Stimulated activated CD8-positive, alpha-beta memory T cell treated with anti-CD3 and anti-CD28 coated beads, Interleukin-4, amount 100 ng/mL, for 24 hours (primary cell): ENCODE results near the gene EIF2AK2.

ENCODE experiments used
- DNase-seq: peaks from one replicate; pipeline ENCODE4 v3.0.0-alpha.2; 2020; ENCODE audit warnings: low read depth

EIF2AK2 gene

DNA sequence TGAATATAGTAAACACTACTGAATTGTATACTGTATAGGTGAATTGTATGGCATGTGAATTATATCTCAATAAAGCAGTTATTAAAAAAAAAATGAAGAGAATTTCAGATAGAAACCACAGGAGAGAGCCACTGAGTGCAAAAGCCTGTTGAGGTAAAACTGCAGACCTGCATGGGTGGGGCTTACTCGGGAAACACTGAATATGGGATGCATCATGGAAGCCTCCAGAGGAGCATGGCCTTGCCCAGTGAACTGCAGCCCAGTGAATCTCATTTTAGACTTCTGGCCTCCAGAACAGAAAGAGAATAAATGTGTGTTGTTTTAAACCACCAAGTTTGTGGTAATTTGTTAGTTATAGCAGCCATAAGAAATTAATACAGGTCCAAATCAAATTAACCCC, 56.7 kb downstream of the EIF2AK2 start:
- DNase-seq, result no peak

DNA sequence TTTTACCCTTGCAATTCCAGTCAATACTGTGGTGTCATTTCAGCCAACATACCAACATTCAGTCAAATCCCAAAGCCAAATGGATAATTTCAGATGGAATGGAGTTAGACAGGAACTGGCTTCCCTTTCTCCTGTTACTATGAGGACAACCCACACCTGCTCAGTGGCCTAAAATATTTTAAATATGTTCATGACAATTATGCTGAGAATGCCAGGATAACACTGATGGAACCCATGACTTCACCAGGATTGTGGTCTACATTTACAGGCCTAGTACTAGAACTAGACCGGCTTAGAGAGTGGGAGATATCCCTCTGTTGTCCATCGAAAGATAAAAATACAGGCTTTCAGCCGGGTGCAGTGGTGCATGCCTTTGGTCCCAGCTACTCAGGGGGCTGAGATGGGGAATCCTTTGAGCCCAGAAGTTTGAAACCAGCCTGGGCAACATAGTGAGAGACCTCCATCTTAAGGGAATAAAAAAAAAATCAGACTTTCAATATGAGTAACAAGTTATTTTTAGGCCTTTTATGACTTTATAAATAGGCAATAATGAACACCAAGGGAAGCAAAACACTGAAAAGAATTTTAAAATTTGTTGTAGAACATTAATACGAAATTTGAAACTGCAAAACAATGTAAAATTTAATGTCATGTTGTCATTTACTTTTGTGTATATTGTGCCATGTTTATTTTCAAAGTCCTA, 58.2 kb downstream of the EIF2AK2 start:
- no peak for DNase-seq

DNA sequence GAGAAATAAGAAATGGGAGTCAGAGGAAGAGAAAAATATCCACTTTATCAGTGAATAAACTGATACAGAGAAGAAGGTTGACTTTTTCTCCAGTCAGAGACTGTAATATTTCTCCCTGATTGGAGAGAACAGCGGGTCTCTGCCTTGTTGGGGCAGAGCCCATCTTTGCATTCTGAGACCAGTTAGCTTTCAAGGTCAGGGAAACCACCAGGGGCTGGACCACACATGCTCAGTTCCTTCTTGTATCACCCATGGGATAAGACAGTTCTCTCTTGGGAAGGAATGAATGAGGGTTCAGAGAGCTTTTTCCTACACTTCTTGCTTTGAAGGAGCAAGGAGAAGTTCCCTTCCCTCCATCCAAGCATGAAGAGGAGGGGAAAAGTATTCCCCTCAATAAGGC, 60.2 kb downstream of the EIF2AK2 start:
- no peak for DNase-seq

DNA sequence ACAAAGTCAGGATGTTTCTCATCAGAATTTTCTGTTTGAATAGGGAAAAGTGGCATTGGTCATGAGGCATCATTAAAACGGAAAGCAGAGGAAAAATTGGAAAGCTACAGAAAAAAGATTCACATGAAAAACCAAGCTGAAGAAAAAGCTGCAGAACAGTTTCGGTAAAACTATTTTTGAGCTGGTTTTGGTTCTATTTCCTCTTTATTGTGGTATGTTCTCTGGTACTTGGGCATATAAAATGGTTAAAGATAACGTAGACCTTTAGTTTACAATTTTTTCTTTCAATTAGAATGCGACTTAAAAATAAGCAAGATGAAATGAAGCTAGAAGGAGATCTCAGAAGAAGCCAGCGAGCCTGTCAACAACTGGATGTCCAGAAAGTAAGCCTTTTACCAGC, 64.9 kb downstream of the EIF2AK2 start:
- DNase-seq, result no peak

DNA sequence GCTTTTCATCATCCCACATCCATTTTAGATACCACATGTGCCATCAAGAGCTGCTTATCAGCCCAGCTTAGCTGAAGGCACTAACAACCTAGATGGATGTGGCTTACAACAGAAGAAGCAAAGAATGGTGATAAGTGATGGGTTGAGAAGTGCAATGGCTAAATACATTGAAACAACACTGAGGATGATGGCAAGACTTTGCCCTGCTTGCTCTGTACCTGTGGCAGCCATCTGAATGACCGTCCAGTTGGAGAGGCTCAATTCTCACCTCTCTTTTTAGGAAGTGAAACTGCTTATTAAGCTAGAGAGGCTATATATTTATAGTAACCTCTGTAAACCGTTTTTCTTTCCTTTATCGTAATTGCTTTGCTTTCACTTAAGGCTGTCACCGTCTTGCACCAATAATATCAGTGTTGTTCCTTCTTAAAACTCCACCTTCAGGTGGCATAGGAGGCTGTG, 66.7 kb downstream of the EIF2AK2 start:
- DNase-seq, result no peak

DNA sequence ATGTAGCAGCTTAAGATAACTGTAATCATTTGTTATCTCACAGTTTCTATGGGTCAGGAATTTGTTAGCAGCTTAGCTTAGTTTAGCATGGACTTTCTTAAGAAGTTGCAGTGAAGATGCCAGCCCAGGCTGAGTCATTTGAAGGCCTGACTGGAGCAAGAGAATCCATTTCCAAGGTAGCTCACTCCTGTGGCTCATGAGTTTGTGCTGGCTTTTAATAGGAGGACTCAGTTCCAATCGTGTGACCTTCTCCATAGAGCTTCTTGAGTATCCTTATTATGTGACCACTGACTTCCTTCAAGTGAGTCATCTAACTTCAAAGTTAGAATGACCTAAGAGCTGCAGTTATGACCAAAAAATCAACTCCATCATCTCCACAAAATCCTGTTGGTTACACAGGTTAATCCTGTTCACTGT, 71.0 kb downstream of the EIF2AK2 start:
- DNase-seq, result no peak

DNA sequence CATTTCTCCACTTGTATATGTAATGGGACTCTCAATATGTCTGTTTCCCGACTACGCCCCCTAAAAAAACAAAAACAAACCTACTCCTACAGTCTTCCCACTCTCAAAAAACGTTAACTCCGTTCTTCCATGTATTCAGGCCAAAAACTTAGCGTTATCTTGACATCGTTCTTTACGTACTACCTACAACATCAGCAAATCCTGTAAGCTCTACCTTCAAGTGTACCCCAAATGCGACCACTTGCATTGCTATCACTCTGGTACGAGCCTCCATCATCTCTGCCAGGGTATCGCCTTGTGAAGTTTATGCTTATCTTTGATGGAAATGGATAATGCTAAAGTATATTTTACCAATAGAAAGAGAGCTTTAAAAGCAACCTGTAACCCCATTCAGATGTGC, 72.0 kb downstream of the EIF2AK2 start:
- DNase-seq, result no peak

DNA sequence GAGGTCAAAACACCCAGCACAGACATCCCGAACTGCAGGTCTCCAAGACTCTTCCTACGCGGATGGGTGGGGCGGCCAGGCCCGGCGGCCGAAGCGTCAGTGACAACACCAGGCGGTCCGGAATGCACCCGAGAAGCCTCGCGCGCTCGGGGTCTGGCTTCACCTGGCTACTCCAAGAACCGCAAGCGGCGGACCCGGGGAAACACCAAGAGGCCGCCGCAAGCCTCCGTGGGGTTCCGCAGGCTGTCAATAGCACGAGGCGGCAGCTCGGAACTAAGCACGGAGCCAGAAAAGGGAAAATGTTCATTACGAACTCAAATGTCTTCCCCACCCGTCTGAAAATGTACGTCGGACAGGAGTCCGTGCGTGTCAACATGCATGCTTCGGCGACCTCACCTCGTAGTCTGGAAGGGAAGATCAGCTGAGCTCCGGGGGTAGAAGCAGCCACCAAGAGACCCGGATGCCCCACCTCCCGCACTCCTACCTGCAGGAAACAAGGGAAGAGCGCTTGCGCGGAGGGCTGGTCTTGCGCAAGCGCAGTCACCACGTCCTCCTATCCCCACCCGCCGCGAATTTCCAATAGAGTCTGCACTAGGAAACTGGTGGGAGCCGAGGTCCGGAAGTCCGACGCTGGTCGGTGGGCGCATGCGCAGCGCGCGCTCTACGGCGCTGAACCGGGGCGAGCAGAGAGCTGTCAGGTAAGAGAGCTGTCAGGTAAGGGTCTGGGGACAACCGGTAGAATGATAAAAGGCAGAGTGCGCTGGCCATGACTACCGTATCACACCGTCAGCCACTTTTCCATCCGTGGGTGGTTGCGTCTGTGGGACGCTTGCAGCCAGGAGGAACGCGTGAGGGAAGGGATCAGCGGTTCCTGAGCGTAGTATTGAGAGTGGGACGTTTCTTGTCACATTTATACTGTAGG, 72.6 kb downstream of the EIF2AK2 start, which contains the start of the genes GPATCH11 and HEATR5B:
Gene GPATCH11, plus strand, starts transcription at position 646 of the 922 bp plus-strand sequence. CDS start 3,864 bp downstream, outside the sequence.
Gene HEATR5B, minus strand, starts transcription at position 500 of the 922 bp plus-strand sequence. CDS start 958 bp downstream, outside the sequence.
- DNase-seq, result peak; percentile 87

DNA sequence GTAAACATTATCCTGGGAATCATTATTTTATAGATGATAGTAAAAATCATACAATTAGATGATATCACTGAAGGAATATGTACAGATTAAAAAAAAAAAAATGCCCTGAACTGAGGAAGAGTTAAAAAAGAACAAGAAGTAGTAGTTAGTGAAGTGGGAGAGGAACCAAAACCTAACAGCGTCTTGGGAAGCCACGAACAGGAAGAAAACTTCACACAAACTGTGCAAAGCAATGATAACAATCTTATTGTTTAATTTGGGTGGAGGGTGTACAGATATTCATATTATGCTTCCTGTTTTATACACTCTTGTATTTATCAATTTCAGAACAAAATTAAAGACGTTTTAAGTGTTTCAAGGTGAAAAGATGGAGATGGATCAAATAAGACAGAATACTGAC, 76.1 kb downstream of the EIF2AK2 start:
- DNase-seq, result no peak

DNA sequence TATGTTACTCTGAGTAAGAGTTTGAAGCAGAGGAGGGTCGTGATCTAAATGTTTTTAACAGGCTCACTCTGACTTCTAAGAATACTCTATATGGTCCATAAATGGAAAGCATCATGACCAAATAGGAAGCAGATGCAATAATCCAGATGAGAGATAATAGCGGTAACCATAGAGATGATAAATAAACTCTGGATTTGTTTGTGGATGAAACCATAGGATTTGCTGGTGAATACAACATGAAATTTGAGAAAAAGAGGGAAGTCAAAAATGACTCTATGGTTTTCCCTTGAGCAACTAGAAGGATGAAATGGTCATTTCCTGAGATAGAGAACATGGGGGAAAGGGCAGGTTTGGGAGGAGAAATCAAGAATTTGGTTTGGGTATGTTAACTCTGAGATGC, 76.5 kb downstream of the EIF2AK2 start:
- no peak for DNase-seq

DNA sequence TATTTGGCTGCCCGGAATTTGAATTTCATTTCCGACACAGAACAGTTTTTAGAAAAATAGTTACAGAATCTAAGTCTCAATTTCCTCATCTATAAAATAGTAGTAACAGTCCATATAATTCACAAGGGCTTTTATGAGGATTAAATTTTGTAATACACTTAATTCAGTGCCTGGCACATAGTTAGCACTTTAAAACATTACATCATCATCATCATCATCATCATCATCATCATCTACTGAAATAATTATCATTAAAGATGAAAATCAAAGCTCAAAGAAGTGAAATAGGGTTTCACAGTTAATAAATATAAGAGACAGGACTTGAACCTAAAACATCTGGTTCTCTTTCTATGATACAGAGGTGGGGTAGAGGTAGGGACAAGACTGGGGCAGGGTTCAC, 85.8 kb downstream of the EIF2AK2 start:
- DNase-seq, result no peak

DNA sequence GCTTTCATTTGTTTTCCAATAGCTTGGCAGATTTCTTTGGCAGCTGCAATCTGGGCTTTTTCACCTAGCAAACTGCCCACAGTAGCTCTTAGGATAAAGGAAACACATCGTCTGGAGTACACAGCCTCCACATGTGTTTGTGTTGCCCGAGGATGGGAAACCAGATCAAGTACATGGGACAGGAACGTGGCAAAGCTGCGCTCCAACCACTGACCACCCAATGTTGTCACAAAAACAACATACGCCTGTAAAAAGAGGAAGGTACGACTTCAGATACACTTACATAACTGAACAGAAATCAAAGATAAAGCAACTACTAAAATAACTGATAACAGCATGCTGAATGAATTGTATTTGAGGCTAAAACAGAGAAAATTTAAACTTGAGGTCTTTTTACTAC, 88.1 kb downstream of the EIF2AK2 start:
- DNase-seq, result no peak

DNA sequence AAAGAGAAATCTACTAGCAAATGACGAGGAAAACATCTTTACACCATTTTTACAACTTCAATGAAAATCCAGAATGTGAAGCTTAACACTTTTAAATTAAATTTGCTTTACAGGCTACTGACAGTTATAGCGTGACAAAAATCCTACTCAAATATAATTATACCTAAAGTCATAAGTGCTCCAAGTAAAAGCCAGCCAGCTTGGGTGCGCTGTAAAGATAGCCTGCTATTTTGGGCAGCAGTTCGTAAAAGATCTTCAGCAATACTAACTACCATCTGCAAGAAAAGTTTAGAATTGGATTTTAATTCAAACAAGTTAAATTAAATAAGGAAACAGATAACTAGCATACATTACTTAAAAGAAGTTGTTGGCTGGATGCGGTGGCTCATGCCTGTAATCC, 95.0 kb downstream of the EIF2AK2 start:
- DNase-seq, result no peak

DNA sequence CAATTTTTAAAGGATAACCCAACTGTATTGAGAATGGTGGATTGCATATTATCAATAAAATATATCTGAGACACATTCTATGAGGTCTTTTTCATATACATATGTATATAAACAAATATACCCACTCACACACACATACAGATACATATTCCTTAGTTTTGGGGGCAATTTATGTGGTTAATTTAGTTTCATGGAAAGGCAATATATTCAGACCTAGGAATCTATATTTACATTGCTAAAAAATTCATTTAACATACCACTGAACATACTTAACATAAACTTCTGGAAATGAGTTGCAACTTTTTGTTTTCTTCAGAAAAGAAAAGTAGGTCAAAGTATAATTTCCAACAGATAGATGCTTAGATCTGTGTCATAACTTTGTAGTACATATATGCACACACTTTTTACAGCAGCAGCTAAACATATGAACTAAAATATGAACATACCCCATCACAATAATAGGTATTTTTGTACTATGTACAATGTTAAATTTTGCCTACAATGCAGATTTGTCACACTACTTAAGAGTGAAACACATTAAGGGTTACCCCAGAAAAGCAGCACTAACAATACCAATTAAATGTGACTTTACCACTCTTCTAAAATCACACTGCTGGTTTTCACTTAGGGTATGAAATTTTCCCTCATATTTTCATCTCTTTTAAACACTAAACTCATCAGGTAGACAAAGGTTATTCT, 95.6 kb downstream of the EIF2AK2 start:
- DNase-seq, result no peak

DNA sequence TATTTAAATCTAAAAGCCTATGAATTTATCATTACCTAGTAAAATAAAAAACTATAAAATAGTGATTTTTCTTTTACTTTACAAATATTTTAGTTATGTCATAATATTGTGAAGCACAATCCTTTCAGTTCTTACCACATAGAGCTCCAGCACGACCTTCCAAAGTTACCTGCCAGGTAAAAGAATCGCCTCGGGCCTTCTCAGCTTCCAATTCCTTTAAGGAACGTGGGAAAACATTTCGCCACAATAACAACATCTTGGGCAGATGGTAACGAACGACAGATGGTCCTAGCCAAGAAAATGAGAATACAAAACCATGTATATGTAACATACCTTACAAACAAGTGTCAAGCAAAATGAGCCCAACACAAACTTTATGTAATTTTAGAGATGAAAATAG, 96.3 kb downstream of the EIF2AK2 start:
- no peak for DNase-seq

DNA sequence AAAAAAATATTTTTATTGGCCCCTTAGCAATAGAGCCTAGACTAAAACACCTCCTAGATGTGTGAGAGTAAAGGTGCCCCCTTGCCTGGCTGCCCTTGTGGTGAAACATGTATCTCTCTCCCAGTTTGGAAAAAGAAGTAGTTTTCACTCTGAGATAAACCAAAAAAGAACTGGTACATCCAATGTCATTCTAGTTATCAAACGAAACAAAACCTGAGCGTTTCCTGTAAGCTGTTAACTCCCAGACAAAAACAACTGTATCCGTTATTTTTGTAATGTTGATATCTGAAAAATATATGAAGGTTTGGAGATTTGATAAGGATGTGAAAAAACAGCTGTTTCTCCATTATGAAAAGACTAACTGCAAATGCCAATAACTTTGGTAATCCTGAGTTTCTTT, 96.9 kb downstream of the EIF2AK2 start:
- DNase-seq, result no peak

DNA sequence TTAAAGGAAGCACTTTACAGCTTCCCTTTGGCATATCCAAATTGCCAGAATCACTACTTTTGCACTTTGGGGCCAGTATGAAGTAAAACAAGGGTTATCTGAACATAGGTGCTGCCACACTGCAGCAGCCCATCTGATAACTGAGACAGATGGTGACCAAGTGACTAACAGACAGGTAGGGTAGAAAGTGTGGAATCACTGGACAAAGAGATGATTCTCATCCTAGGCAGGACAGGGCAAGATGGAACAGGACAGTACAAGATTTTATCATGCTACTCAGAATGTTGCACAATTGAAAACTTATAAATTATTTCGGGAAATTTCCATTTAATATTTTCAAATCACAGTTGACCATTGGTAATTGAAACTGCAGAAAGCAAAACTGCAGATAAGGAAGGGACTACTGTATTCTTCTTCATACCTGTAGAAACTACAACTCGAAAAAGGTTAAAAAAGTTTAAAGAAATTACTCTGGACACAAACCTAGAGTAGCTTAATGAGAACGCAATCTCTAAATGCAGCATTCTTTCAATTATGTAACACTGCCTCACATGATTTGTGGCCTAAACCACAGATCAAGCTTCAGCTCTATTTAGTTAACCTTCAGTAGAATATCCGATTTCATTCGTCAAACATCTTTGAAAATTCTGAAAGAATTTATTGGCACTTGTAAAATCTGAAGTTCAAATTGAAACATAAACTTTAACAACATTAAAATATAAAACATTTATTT, 104.0 kb downstream of the EIF2AK2 start:
- DNase-seq, result no peak
